Activated naive CD4-positive, alpha-beta T cell treated with Interleukin-2 at 50 U/mL for 16 hours (primary cell): ENCODE measurements around the gene MREG.
"Not testable (repeated sequence)": the region's sequence is repeated elsewhere in the genome, so short reads cannot be mapped to it uniquely, and the experiment has no call there.

Experiments
- DNase-seq: peaks from one replicate; pipeline ENCODE4 v3.0.0-alpha.2; 2020

MREG gene

GRCh38 chr2:215983581-215984351 is 29.6 kb downstream of the MREG start:
- no peak for DNase-seq

GRCh38 chr2:215982465-215982875 is 30.9 kb downstream of the MREG start:
- DNase-seq: peak; percentile 45

- no peak for DNase-seq
Measured at GRCh38 chr2:215981115-215981514, 32.2 kb downstream of the MREG start.

GRCh38 chr2:215979620-215980019 is 33.7 kb downstream of the MREG start:
- DNase-seq: no peak

GRCh38 chr2:215974700-215975429 is 38.5 kb downstream of the MREG start:
- DNase-seq: no peak

- DNase-seq: no peak
Measured at GRCh38 chr2:215973954-215974699, 39.2 kb downstream of the MREG start.

GRCh38 chr2:215973145-215973792 is 40.1 kb downstream of the MREG start:
- no peak for DNase-seq

- no peak for DNase-seq
Measured at GRCh38 chr2:215971671-215972070, 41.7 kb downstream of the MREG start.

GRCh38 chr2:215970894-215971293 is 42.5 kb downstream of the MREG start:
- not testable (repeated sequence) for DNase-seq

- DNase-seq: peak; percentile 10
Measured at GRCh38 chr2:215970425-215970824, 42.9 kb downstream of the MREG start.

GRCh38 chr2:215969131-215969841 is 44.1 kb downstream of the MREG start:
- DNase-seq: no peak

- DNase-seq: no peak
Measured at GRCh38 chr2:215968499-215968898, 44.9 kb downstream of the MREG start.

- DNase-seq: no peak
Measured at GRCh38 chr2:215967590-215968378, 45.6 kb downstream of the MREG start.

GRCh38 chr2:215966951-215967350 is 46.4 kb downstream of the MREG start:
- no peak for DNase-seq

- no peak for DNase-seq
Measured at GRCh38 chr2:215966274-215966673, 47.1 kb downstream of the MREG start.

- no peak for DNase-seq
Measured at GRCh38 chr2:215965532-215966165, 47.7 kb downstream of the MREG start.

GRCh38 chr2:215961981-215962380 is 51.4 kb downstream of the MREG start:
- DNase-seq: no peak

- DNase-seq: no peak
Measured at GRCh38 chr2:215958257-215958656, 55.1 kb downstream of the MREG start.

- not testable (repeated sequence) for DNase-seq
Measured at GRCh38 chr2:215957354-215958122, 55.8 kb downstream of the MREG start.
